SH-SY5Y (cell line): ENCODE measurements around the gene RFC5.

ENCODE experiments used
- GATA2 ChIP-seq: IDR thresholded peaks from 2 replicates; pipeline ENCODE4 v1.6.1; 2011; ENCODE audit warnings: mild to moderate bottlenecking, low read depth, low read length
- GATA3 ChIP-seq: IDR thresholded peaks from 2 replicates; pipeline ENCODE4 v1.6.1; 2011; ENCODE audit warnings: low read depth, mild to moderate bottlenecking, low read length, moderate library complexity

GRCh38 chr12:118022728-118023109 lies 6.2 kb downstream of the RFC5 start:
- no peak for TF ChIP-seq GATA2
- no peak for TF ChIP-seq GATA3
